ENCODE results near the gene EXOSC10. TPM values are rescaled to one million over a fixed set of nuclear protein-coding genes. Genes with fewer than 3 reads are reported as not detected.
"Not testable (repeated sequence)": the region's sequence is repeated elsewhere in the genome, so short reads cannot be mapped to it uniquely, and the experiment has no call there.

The EXOSC10 gene
- total and polyA plus RNA-seq, 2 donors, result 38.4 to 54.0 TPM

- 76% methylated on average over 3 of the region's 3 CpGs for WGBS
- peaks cover 6% of the 10 kb centered on the region for H3K36me3 ChIP-seq (ENCODE audit: insufficient read depth)
These were observed 32.1 kb upstream of the EXOSC10 start for GRCh38 chr1:11131816-11132215.

GRCh38 chr1:11130406-11130805, 30.7 kb upstream of the EXOSC10 start:
- H3K4me3 ChIP-seq (ENCODE audit: low read depth, low read length), result no peak overlapping the region
- H3K27ac ChIP-seq (ENCODE audit: low read depth), result no peak overlapping the region
- peaks cover 6% of the 10 kb centered on the region for H3K36me3 ChIP-seq (ENCODE audit: insufficient read depth)
- 98% methylated on average over 17 of the region's 17 CpGs for WGBS
- DNase-seq (ENCODE audit: extremely low spot score), result no peak
- no peaks in the 10 kb centered on the region for H3K4me1 ChIP-seq (ENCODE audit: insufficient read depth)

More at GRCh38 chr1:11131816-11132215, 32.1 kb upstream of the EXOSC10 start:
- no peak for DNase-seq (ENCODE audit: extremely low spot score)
- Histone ChIP-seq H3K4me3 (ENCODE audit: low read depth, low read length) (no peak overlapping the region), H3K27ac (ENCODE audit: low read depth) (no peak overlapping the region), H3K4me1 (ENCODE audit: insufficient read depth) (no peaks in the 10 kb centered on the region)

GRCh38 chr1:11129649-11130390, 30.2 kb upstream of the EXOSC10 start:
- no peaks in the 10 kb centered on the region for H3K4me1 ChIP-seq (ENCODE audit: insufficient read depth)
- no peak overlapping the region for H3K27ac ChIP-seq (ENCODE audit: low read depth)
- no peak for DNase-seq (ENCODE audit: extremely low spot score)
- H3K36me3 ChIP-seq (ENCODE audit: insufficient read depth), result peaks cover 6% of the 10 kb centered on the region
- H3K4me3 ChIP-seq (ENCODE audit: low read depth, low read length), result no peak overlapping the region
- 94% methylated on average over 15 of the region's 15 CpGs for WGBS

GRCh38 chr1:11126569-11126968, 26.9 kb upstream of the EXOSC10 start:
- Histone ChIP-seq H3K36me3 (ENCODE audit: insufficient read depth) (peaks cover 13% of the 10 kb centered on the region), H3K27ac (ENCODE audit: low read depth) (no peak overlapping the region), H3K4me1 (ENCODE audit: insufficient read depth) (no peaks in the 10 kb centered on the region), H3K4me3 (ENCODE audit: low read depth, low read length) (no peak overlapping the region)
- DNase-seq (ENCODE audit: extremely low spot score), result no peak
- 81% methylated on average over 5 of the region's 5 CpGs for WGBS

GRCh38 chr1:11125931-11126330, 26.3 kb upstream of the EXOSC10 start:
- no peak for DNase-seq (ENCODE audit: extremely low spot score)
- H3K4me1 ChIP-seq (ENCODE audit: insufficient read depth), result no peaks in the 10 kb centered on the region
- no peak overlapping the region for H3K4me3 ChIP-seq (ENCODE audit: low read depth, low read length)
- H3K27ac ChIP-seq (ENCODE audit: low read depth), result no peak overlapping the region
- WGBS, result 93% methylated on average over 5 of the region's 5 CpGs
- H3K36me3 ChIP-seq (ENCODE audit: insufficient read depth), result peaks cover 13% of the 10 kb centered on the region

- H3K36me3 ChIP-seq (ENCODE audit: insufficient read depth), result peaks cover 13% of the 10 kb centered on the region
- DNase-seq (ENCODE audit: extremely low spot score), result no peak
- H3K4me1 ChIP-seq (ENCODE audit: insufficient read depth), result no peaks in the 10 kb centered on the region
- H3K27ac ChIP-seq (ENCODE audit: low read depth), result no peak overlapping the region
- 95% methylated on average over 3 of the region's 3 CpGs for WGBS
- no peak overlapping the region for H3K4me3 ChIP-seq (ENCODE audit: low read depth, low read length)
These were observed 25.3 kb upstream of the EXOSC10 start for GRCh38 chr1:11124965-11125364.

- no peak for DNase-seq (ENCODE audit: extremely low spot score)
- peaks cover 7% of the 10 kb centered on the region for H3K36me3 ChIP-seq (ENCODE audit: insufficient read depth)
- H3K4me1 ChIP-seq (ENCODE audit: insufficient read depth), result no peaks in the 10 kb centered on the region
- WGBS, result 93% methylated on average over 2 of the region's 2 CpGs
- H3K4me3 ChIP-seq (ENCODE audit: low read depth, low read length), result no peak overlapping the region
- H3K27ac ChIP-seq (ENCODE audit: low read depth), result no peak overlapping the region
These were observed 16.6 kb upstream of the EXOSC10 start for GRCh38 chr1:11116318-11116717.

GRCh38 chr1:11114966-11115365, 15.3 kb upstream of the EXOSC10 start:
- H3K36me3 ChIP-seq (ENCODE audit: insufficient read depth), result peaks cover 7% of the 10 kb centered on the region
- DNase-seq (ENCODE audit: extremely low spot score), result no peak

GRCh38 chr1:11109047-11109760, 9.5 kb upstream of the EXOSC10 start:
- DNase-seq (ENCODE audit: extremely low spot score), result no peak
- 65% methylated on average over 7 of the region's 7 CpGs for WGBS
- peaks cover 6% of the 10 kb centered on the region for H3K36me3 ChIP-seq (ENCODE audit: insufficient read depth)
- H3K4me1 ChIP-seq (ENCODE audit: insufficient read depth), result no peaks in the 10 kb centered on the region
- no peak overlapping the region for H3K4me3 ChIP-seq (ENCODE audit: low read depth, low read length)
- no peak overlapping the region for H3K27ac ChIP-seq (ENCODE audit: low read depth)

More at GRCh38 chr1:11114966-11115365, 15.3 kb upstream of the EXOSC10 start:
- no peaks in the 10 kb centered on the region for H3K4me1 ChIP-seq (ENCODE audit: insufficient read depth)
- H3K27ac ChIP-seq (ENCODE audit: low read depth), result no peak overlapping the region
- 84% methylated on average over 3 of the region's 3 CpGs for WGBS
- no peak overlapping the region for H3K4me3 ChIP-seq (ENCODE audit: low read depth, low read length)

- DNase-seq (ENCODE audit: extremely low spot score), result no peak
- Histone ChIP-seq H3K4me3 (ENCODE audit: low read depth, low read length) (no peak overlapping the region), H3K36me3 (ENCODE audit: insufficient read depth) (peaks cover 6% of the 10 kb centered on the region), H3K4me1 (ENCODE audit: insufficient read depth) (no peaks in the 10 kb centered on the region), H3K27ac (ENCODE audit: low read depth) (no peak overlapping the region)
- 65% methylated on average over 5 of the region's 5 CpGs for WGBS
These were observed 7.9 kb upstream of the EXOSC10 start for GRCh38 chr1:11107599-11107998.

- Histone ChIP-seq H3K36me3 (ENCODE audit: insufficient read depth) (peaks cover 6% of the 10 kb centered on the region), H3K27ac (ENCODE audit: low read depth) (no peak overlapping the region), H3K4me1 (ENCODE audit: insufficient read depth) (no peaks in the 10 kb centered on the region), H3K4me3 (ENCODE audit: low read depth, low read length) (no peak overlapping the region)
- WGBS, result 94% methylated on average over 10 of the region's 10 CpGs
- DNase-seq (ENCODE audit: extremely low spot score), result no peak
These were observed 5.9 kb upstream of the EXOSC10 start for GRCh38 chr1:11105586-11105985.

- no peak overlapping the region for H3K27ac ChIP-seq (ENCODE audit: low read depth)
- no peaks in the 10 kb centered on the region for H3K4me1 ChIP-seq (ENCODE audit: insufficient read depth)
- DNase-seq (ENCODE audit: extremely low spot score), result no peak
- H3K36me3 ChIP-seq (ENCODE audit: insufficient read depth), result peaks cover 2% of the 10 kb centered on the region
- H3K4me3 ChIP-seq (ENCODE audit: low read depth, low read length), result no peak overlapping the region
- WGBS, result 91% methylated on average over 6 of the region's 6 CpGs
These were observed 1.7 kb upstream of the EXOSC10 start for GRCh38 chr1:11101347-11101746.

GRCh38 chr1:11100806-11101205, 1.1 kb upstream of the EXOSC10 start:
- 97% methylated on average over 17 of the region's 17 CpGs for WGBS
- not testable (repeated sequence) for H3K4me3 ChIP-seq (ENCODE audit: low read depth, low read length); H3K4me1 ChIP-seq (ENCODE audit: insufficient read depth); DNase-seq (ENCODE audit: extremely low spot score); H3K36me3 ChIP-seq (ENCODE audit: insufficient read depth); H3K27ac ChIP-seq (ENCODE audit: low read depth)

GRCh38 chr1:11100149-11100493, 452 bp upstream of the EXOSC10 start:
- no peak for DNase-seq (ENCODE audit: extremely low spot score)
- Histone ChIP-seq H3K4me1 (ENCODE audit: insufficient read depth) (no peaks in the 10 kb centered on the region), H3K4me3 (ENCODE audit: low read depth, low read length) (peak overlapping the region; percentile 92), H3K27ac (ENCODE audit: low read depth) (no peak overlapping the region), H3K36me3 (ENCODE audit: insufficient read depth) (peaks cover 2% of the 10 kb centered on the region)
- whole genome bisulfite sequencing, result 33% methylated on average over 13 of the region's 13 CpGs
